GM23248 (cell line): ENCODE data around the gene ASIC2. TPM values are rescaled to one million over a fixed set of nuclear protein-coding genes. Genes with fewer than 3 reads are reported as not detected.

Experiments
- DNase-seq: peaks from one replicate; pipeline ENCODE4 v3.0.0-alpha.2; 2015
- H2AFZ ChIP-seq: fragments of 200-600 bp; sonication (generic); 2 replicates; pipeline ENCODE4 v1.6.1; 2016; ENCODE audit warnings: antibody characterized with exemption
- H3F3A ChIP-seq: fragments of 200-600 bp; sonication (generic); 2 replicates; pipeline ENCODE4 v1.6.1; 2016; ENCODE audit warnings: mild to moderate bottlenecking, antibody characterized with exemption, mixed run types; ENCODE audit not compliant: insufficient read depth
- H3K27ac ChIP-seq: fragments of 200-600 bp; sonication (generic); 2 replicates; pipeline ENCODE4 v1.5.1; 2016; ENCODE audit warnings: mild to moderate bottlenecking
- H3K27me3 ChIP-seq: fragments of 200-600 bp; sonication (generic); replicated peaks from 2 replicates; pipeline ENCODE4 v1.6.1; 2016; ENCODE audit warnings: mild to moderate bottlenecking; ENCODE audit not compliant: insufficient read depth
- H3K36me3 ChIP-seq: fragments of 200-600 bp; sonication (generic); 2 replicates; pipeline ENCODE4 v1.6.1; 2016; ENCODE audit warnings: low read depth, mild to moderate bottlenecking
- H3K4me1 ChIP-seq: fragments of 200-600 bp; sonication (generic); 2 replicates; pipeline ENCODE4 v1.6.1; 2016; ENCODE audit warnings: mild to moderate bottlenecking; ENCODE audit not compliant: insufficient read depth
- H3K4me2 ChIP-seq: fragments of 200-600 bp; sonication (generic); one replicate; pipeline ENCODE4 v1.6.1; 2016; ENCODE audit warnings: mild to moderate bottlenecking; ENCODE audit not compliant: unreplicated experiment
- H3K4me3 ChIP-seq: fragments of 200-600 bp; sonication (generic); 2 replicates; pipeline ENCODE4 v1.5.1; 2016; ENCODE audit warnings: mild to moderate bottlenecking
- H3K79me2 ChIP-seq: fragments of 200-600 bp; sonication (generic); 2 replicates; pipeline ENCODE4 v1.6.1; 2016; ENCODE audit warnings: mild to moderate bottlenecking; ENCODE audit not compliant: insufficient read depth
- H3K9ac ChIP-seq: fragments of 200-600 bp; sonication (generic); 2 replicates; pipeline ENCODE4 v1.6.1; 2016; ENCODE audit warnings: mild to moderate bottlenecking
- H3K9me2 ChIP-seq: fragments of 200-600 bp; sonication (generic); 2 replicates; pipeline ENCODE4 v1.6.1; 2016; ENCODE audit warnings: mixed run types, mild to moderate bottlenecking, moderate library complexity; ENCODE audit not compliant: insufficient read depth
- H3K9me3 ChIP-seq: fragments of 200-600 bp; sonication (generic); one replicate; pipeline ENCODE4 v1.6.1; 2017; ENCODE audit warnings: low read depth
- H4K20me1 ChIP-seq: fragments of 200-600 bp; sonication (generic); 2 replicates; pipeline ENCODE4 v1.6.0; 2016; ENCODE audit not compliant: insufficient read depth
- EZH2 ChIP-seq: fragments of 200-600 bp; sonication (generic); IDR thresholded peaks from 2 replicates; pipeline ENCODE4 v1.6.1; 2018; ENCODE audit warnings: antibody characterized with exemption, mild to moderate bottlenecking; ENCODE audit not compliant: insufficient read depth, poor library complexity, severe bottlenecking
- EZH2phosphoT487 ChIP-seq: fragments of 200-600 bp; sonication (generic); IDR thresholded peaks from 2 replicates; pipeline ENCODE4 v1.6.1; 2018; ENCODE audit warnings: antibody characterized with exemption, moderate library complexity, mild to moderate bottlenecking, low read depth; ENCODE audit not compliant: insufficient read depth
- WGBS, 2 experiments: methylation state at CpG; one replicate each; pipeline ENCODE4 v1.1.6; 2015 to 2017; ENCODE audit warnings: low lambda C conversion rate in 2 of 2, low coverage in 1 of 2; ENCODE audit errors: missing lambda C conversion rate in 2 of 2; 5-methylcytosine and 5-hydroxymethylcytosine counted together
- in situ Hi-C: fragments of 300-500 bp; cut with MboI; formaldehyde crosslinking; loops from 2 replicates; pipeline ENCODE4 v1.15.0; 2020
- polyA plus RNA-seq: library from polyadenylated mRNA; unstranded; fragments of >200 nt; fragmentation: Nextera tagmentation; extraction: Ambion mirVana; gene quantifications from 2 replicates; pipeline ENCODE4 v1.2.1, GENCODE V29; 2016
- total RNA-seq: library from RNA; depleted of rRNA; stranded (reverse); fragments of >200 nt; shearing (Covaris generic); gene quantifications from 2 replicates; pipeline ENCODE4 v1.2.3, GENCODE V29; 2014

Gene ASIC2
- total and polyA plus RNA-seq, 2 experiments from 2014 or later: under 0.01 TPM; not detected in 1

DNA sequence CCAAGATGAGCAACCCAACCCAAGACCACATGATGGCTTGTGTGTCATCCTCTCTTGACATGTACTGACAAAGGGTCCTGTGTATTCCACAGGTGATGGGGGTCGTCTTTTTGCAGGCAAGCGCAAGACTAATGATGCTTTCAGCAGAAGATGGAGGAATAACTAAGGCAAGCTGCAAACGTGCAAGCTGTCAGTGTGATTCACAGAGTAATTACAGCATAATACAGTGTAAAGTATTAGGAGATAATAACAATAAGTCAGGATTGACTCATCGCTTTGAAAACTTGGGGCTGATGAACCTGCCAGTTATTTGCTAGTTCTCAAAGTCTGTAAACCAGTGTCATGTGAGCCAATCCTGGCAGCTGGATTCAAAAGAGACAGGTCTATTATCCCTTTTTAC, 41.6 kb upstream of the ASIC2 start:
- TF ChIP-seq EZH2phosphoT487 (no peak), EZH2 (no peak)
- Histone ChIP-seq H4K20me1 (no peaks in the 10 kb centered on the region), H3F3A (no peaks in the 10 kb centered on the region), H3K9ac (no peak overlapping the region), H3K27ac (no peak overlapping the region), H3K4me3 (no peak overlapping the region), H3K9me2 (no peaks in the 10 kb centered on the region), H3K9me3 (no peaks in the 10 kb centered on the region), H2AFZ (no peak overlapping the region), H3K4me1 (no peaks in the 10 kb centered on the region), H3K27me3 (peaks cover 12% of the 10 kb centered on the region; the same call in 1 of the 2 replicates), H3K4me2 (no peak overlapping the region), H3K79me2 (no peaks in the 10 kb centered on the region), H3K36me3 (no peaks in the 10 kb centered on the region)
- WGBS, 2 experiments: 42 to 46% methylated on average over 4 of the region's 4 CpGs
- in situ Hi-C loops: no loop called here
- no peak for DNase-seq

DNA sequence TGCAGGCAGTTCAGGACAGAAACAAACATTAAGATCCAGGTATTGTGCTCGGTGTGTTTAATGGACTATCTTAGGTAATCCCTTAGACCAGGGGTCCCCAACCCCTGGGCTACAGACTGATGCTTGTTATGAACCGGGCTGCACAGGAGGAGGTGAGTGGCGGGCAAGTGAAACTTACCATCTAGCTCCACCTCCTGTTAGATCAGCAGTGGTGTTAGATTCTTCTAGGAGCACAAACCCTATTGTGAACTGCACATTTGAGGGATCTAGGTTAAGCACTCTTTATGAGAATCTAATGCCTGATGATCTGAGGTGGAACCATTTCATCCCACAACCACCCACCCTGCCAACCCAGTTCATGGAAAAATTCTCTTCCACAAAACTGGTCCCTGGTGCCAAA, 37.8 kb upstream of the ASIC2 start:
- TF ChIP-seq EZH2phosphoT487 (no peak), EZH2 (no peak)
- Histone ChIP-seq H3K27ac (no peak overlapping the region), H3K9ac (no peak overlapping the region), H3K79me2 (no peaks in the 10 kb centered on the region), H4K20me1 (no peaks in the 10 kb centered on the region), H3K9me3 (no peaks in the 10 kb centered on the region), H3K4me2 (no peak overlapping the region), H3K9me2 (no peaks in the 10 kb centered on the region), H3K27me3 (0 out of 2 replicates have a peak, but pooled peaks cover 2% of the 10 kb centered on the region), H3K4me3 (no peak overlapping the region), H3F3A (no peaks in the 10 kb centered on the region), H3K36me3 (no peaks in the 10 kb centered on the region), H2AFZ (no peak overlapping the region), H3K4me1 (no peaks in the 10 kb centered on the region)
- 34% methylated on average over 3 of the region's 3 CpGs for WGBS, 2 experiments
- in situ Hi-C loops: no loop called here
- DNase-seq: no peak

DNA sequence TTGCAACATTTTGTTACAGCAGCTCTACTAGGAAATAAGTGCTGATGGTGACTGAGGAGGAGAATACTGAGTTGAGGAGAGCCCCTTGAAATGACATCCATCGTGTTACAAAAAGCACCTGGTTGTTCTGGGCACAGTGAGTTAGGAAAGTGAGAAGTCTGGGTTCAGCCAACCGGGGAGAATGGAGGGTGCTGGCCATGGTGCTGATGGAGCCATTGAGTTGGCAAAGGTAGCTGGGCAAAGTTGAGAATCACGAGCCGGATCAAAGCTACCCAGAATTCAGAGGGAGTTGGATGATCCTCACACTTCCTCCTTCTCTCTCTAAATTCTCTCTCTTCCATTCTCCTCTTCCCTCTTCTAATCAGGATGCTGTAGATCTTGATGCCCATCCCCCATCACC, 35.0 kb upstream of the ASIC2 start:
- DNase-seq: peak; percentile 12
- Histone ChIP-seq H3K27me3 (0 out of 2 replicates have a peak, but pooled peaks cover 2% of the 10 kb centered on the region), H3K79me2 (no peaks in the 10 kb centered on the region), H3K9me2 (no peaks in the 10 kb centered on the region), H3K4me3 (no peak overlapping the region), H3K36me3 (no peaks in the 10 kb centered on the region), H3F3A (no peaks in the 10 kb centered on the region), H3K9ac (no peak overlapping the region), H3K27ac (no peak overlapping the region), H4K20me1 (no peaks in the 10 kb centered on the region), H3K9me3 (no peaks in the 10 kb centered on the region), H2AFZ (no peak overlapping the region), H3K4me2 (no peak overlapping the region), H3K4me1 (no peaks in the 10 kb centered on the region)
- WGBS, 2 experiments: 5 to 8% methylated on average over 4 of the region's 4 CpGs
- in situ Hi-C loops: no loop called here
- TF ChIP-seq EZH2phosphoT487 (no peak), EZH2 (no peak)

DNA sequence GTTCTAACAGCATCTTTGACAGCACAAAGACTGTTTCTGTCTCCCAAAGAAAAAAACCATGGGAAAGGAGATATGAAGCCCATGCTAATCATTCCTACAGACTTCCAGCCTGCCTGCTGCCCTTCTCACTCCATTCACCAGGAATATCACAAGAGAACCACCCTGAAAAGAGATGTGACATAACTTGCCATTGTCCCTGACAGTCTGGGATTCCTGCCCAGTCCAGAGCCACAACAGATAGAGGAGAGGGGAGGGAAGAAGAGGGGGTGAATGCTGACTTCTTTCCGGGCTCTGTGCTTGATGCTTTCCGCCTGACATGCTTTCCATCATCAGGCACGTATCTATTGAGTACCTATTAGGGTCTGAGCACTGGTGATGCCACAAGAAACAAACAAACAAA, 31.6 kb upstream of the ASIC2 start:
- Histone ChIP-seq H3K9ac (no peak overlapping the region), H2AFZ (no peak overlapping the region), H3K4me1 (no peaks in the 10 kb centered on the region), H3K27me3 (no peaks in the 10 kb centered on the region), H3K9me2 (no peaks in the 10 kb centered on the region), H3K79me2 (no peaks in the 10 kb centered on the region), H4K20me1 (no peaks in the 10 kb centered on the region), H3K4me2 (no peak overlapping the region), H3K9me3 (no peaks in the 10 kb centered on the region), H3K4me3 (no peak overlapping the region), H3K27ac (no peak overlapping the region), H3K36me3 (no peaks in the 10 kb centered on the region), H3F3A (no peaks in the 10 kb centered on the region)
- 3 to 7% methylated on average over 3 of the region's 3 CpGs for WGBS, 2 experiments
- DNase-seq: no peak
- TF ChIP-seq EZH2phosphoT487 (no peak), EZH2 (no peak)
- in situ Hi-C loops: no loop called here

DNA sequence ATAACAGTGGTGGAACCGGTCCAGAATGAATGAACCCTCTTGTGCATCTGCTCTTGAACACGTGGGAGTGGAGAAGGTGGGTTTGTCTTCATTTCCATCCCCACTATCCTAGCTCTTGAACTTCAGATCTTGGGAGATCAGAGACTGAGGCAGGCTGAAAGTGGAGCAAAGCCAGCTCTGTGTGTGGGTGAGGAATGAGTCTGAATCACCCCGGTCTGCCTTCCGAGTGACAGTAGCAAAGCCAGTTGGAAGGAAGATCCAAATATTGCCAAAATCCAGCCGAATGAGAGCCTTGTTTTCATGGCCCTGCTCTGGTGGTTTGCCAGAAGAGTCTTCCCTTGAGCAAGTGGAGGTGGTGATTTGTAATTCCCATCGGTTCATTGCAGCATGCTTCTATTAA, 29.0 kb upstream of the ASIC2 start:
- DNase-seq: peak; percentile 58
- Histone ChIP-seq H3K27ac (no peak overlapping the region), H3K4me1 (no peaks in the 10 kb centered on the region), H3K27me3 (peaks cover 5% of the 10 kb centered on the region; the same call in 1 of the 2 replicates), H3K4me3 (no peak overlapping the region), H3K9ac (no peak overlapping the region), H3K36me3 (no peaks in the 10 kb centered on the region), H3F3A (no peaks in the 10 kb centered on the region), H3K79me2 (no peaks in the 10 kb centered on the region), H3K9me2 (no peaks in the 10 kb centered on the region), H3K4me2 (no peak overlapping the region), H4K20me1 (no peaks in the 10 kb centered on the region), H2AFZ (no peak overlapping the region), H3K9me3 (no peaks in the 10 kb centered on the region)
- TF ChIP-seq EZH2: no peak
- no peak for TF ChIP-seq EZH2phosphoT487
- in situ Hi-C loops: no loop called here
- 1 to 2% methylated on average over 6 of the region's 6 CpGs for whole genome bisulfite sequencing, 2 experiments
